AG04450 (cell line): ENCODE measurements around the gene KIF15. TPM values are rescaled to one million over a fixed set of nuclear protein-coding genes. Genes with fewer than 3 reads are reported as not detected.
"Not testable (repeated sequence)": the region's sequence is repeated elsewhere in the genome, so short reads cannot be mapped to it uniquely, and the experiment has no call there.

Experiments used
- CTCF ChIA-PET: fragments of 300-600, 350-600 bp; formaldehyde crosslinking; extraction: SDS; loops from one replicate; lab custom pipeline; 2022; ENCODE audit warnings: antibody characterized with exemption, inconsistent platforms; lab: Charles Lee
- POLR2A ChIA-PET: fragments of 350-600 bp; formaldehyde crosslinking; extraction: SDS; loops from one replicate; lab custom pipeline; 2021; ENCODE audit warnings: antibody characterized with exemption, inconsistent platforms; lab: Yijun Ruan, JAX
- DNase-seq: peaks from one replicate; pipeline ENCODE4 v3.0.0-alpha.2; 2011; ENCODE audit warnings: low read depth, low spot score
- H3K27ac ChIP-seq: one replicate; pipeline ENCODE4 v1.5.1; 2012; ENCODE audit warnings: low read depth, low read length, control low read depth
- H3K27me3 ChIP-seq: one replicate; pipeline ENCODE4 v1.6.0; 2012; ENCODE audit warnings: low read length; ENCODE audit not compliant: control insufficient read depth, insufficient read depth
- H3K4me3 ChIP-seq: 2 replicates; pipeline ENCODE4 v1.5.1; 2011; ENCODE audit warnings: mild to moderate bottlenecking, low read depth, low read length, control low read depth
- H3K9me3 ChIP-seq: 2 replicates; pipeline ENCODE4 v1.5.1; 2012; ENCODE audit warnings: low read length; ENCODE audit not compliant: control insufficient read depth, insufficient read depth
- CTCF ChIP-seq: IDR thresholded peaks from 2 replicates; pipeline ENCODE4 v1.5.1; 2011; ENCODE audit warnings: low read depth, low read length, control low read depth, inconsistent platforms
- polyA plus RNA-seq: library from polyadenylated mRNA; depleted of rRNA; stranded (reverse); fragments of >200 nt; gene quantifications from 2 replicates; pipeline ENCODE4 v1.2.3, GENCODE V29; 2011

The KIF15 gene
- polyA plus RNA-seq, 1 experiment, result 3.6 TPM

GRCh38 chr3:44833394-44833793, 71.8 kb downstream of the KIF15 start:
- H3K9me3 ChIP-seq, result no peaks in the 10 kb centered on the region; the same call in 1 of the 2 replicates
- DNase-seq, result no peak
- no peak for TF ChIP-seq CTCF
- H3K27me3 ChIP-seq, result no peaks in the 10 kb centered on the region
- ChIA-PET CTCF (no interaction called here), POLR2A (no interaction called here)
- no peak overlapping the region for H3K4me3 ChIP-seq
- H3K27ac ChIP-seq, result no peak overlapping the region

DNA sequence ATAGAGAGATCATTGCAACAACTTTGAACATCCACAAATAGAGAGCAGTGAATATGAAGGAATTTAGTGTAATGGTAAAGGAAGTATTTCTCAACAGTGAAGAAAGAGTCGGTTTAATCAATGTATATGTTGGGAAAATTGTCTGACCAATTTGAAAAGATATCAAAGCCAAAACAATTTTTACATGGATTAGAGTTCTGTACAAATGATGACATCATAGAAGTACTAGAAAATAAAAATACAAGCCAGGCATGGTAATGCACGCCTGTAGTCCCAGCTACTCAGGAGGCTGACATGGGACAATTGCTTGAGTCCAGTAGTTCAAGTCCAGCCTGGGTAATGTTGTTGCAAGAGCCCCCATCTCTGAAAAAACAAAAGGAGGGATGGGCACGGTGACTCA, 74.1 kb downstream of the KIF15 start:
- Histone ChIP-seq H3K9me3 (no peaks in the 10 kb centered on the region; the same call in 1 of the 2 replicates), H3K27ac (no peak overlapping the region), H3K27me3 (no peaks in the 10 kb centered on the region), H3K4me3 (no peak overlapping the region)
- TF ChIP-seq CTCF, result no peak
- ChIA-PET POLR2A (no interaction called here), CTCF (no interaction called here)
- DNase-seq, result no peak

DNA sequence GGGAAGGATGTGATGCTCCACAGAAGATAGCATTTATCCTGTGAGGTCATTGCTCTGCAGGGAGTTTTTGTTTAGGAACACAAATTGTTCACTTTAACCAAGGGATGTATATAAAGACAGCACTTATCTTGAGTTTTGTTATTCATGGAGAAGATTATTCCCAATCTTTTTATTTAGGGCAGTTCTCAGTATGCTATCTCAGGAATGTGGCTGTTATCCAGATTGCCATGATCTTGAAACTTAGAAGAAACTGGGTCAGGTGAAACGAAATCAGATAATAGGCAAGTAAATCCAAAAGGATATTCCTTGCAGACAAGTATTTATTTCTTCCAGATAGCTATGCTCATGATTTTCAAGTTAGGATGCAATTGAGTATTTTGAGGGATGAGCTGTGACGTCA, 80.8 kb downstream of the KIF15 start:
- H3K27ac ChIP-seq, result no peak overlapping the region
- no peak for TF ChIP-seq CTCF
- no peaks in the 10 kb centered on the region for H3K9me3 ChIP-seq
- POLR2A ChIA-PET, result no interaction called here
- no peak for DNase-seq
- CTCF ChIA-PET, result interaction anchor here (0.7 kb wide), 1 partner anchor 71 kb away, joined by 4 read pairs; no protein-coding TSS in a partner anchor
- no peaks in the 10 kb centered on the region for H3K27me3 ChIP-seq
- H3K4me3 ChIP-seq, result no peak overlapping the region

GRCh38 chr3:44845528-44846520, 84.2 kb downstream of the KIF15 start:
- Histone ChIP-seq H3K9me3 (no peaks in the 10 kb centered on the region), H3K4me3 (no peak overlapping the region), H3K27ac (no peak overlapping the region), H3K27me3 (no peaks in the 10 kb centered on the region)
- DNase-seq, result no peak
- ChIA-PET POLR2A (no interaction called here), CTCF (interaction anchor here (1.0 kb wide), 1 partner anchor 67 kb away, joined by 3 read pairs; no protein-coding TSS in a partner anchor)
- no peak for TF ChIP-seq CTCF

- Histone ChIP-seq H3K9me3 (no peaks in the 10 kb centered on the region), H3K27ac (no peak overlapping the region), H3K27me3 (no peaks in the 10 kb centered on the region), H3K4me3 (no peak overlapping the region)
- DNase-seq, result no peak
- ChIA-PET CTCF (interaction anchor here (2.1 kb wide), 1 partner anchor 65 kb away, joined by 10 read pairs; no protein-coding TSS in a partner anchor), POLR2A (no interaction called here)
- no peak for TF ChIP-seq CTCF
These were observed 87.0 kb downstream of the KIF15 start for GRCh38 chr3:44848634-44849033.

- H3K27me3 ChIP-seq, H3K9me3 ChIP-seq, POLR2A ChIA-PET, H3K4me3 ChIP-seq, H3K27ac ChIP-seq, DNase-seq, CTCF ChIA-PET: not testable (repeated sequence)
These were observed 95.1 kb downstream of the KIF15 start for GRCh38 chr3:44856663-44857062.
